Fibroblast of mammary gland (primary cell): ENCODE measurements around the gene HTR7.

Experiments used
- DNase-seq: peaks from one replicate; pipeline ENCODE4 v3.0.0-alpha.2; 2010; ENCODE audit warnings: low read depth
- H3K4me3 ChIP-seq: 2 replicates; pipeline ENCODE4 v1.5.1; 2011; ENCODE audit warnings: low read depth, mild to moderate bottlenecking, low read length, moderate library complexity; ENCODE audit not compliant: control insufficient read depth
- CTCF ChIP-seq: conservative IDR thresholded peaks from 2 replicates; pipeline ENCODE4 v1.5.1; 2011; ENCODE audit warnings: low read depth, low read length, inconsistent platforms; ENCODE audit not compliant: control insufficient read depth, insufficient read depth

Gene HTR7

GRCh38 chr10:90779548-90779947, 78.3 kb downstream of the HTR7 start:
- no peak overlapping the region for H3K4me3 ChIP-seq
- DNase-seq = peak; percentile 49
- peak; percentile 55 for TF ChIP-seq CTCF

- peak; percentile 7 for DNase-seq
- no peak for TF ChIP-seq CTCF
These were observed 80.2 kb downstream of the HTR7 start for GRCh38 chr10:90777621-90778020.

DNA sequence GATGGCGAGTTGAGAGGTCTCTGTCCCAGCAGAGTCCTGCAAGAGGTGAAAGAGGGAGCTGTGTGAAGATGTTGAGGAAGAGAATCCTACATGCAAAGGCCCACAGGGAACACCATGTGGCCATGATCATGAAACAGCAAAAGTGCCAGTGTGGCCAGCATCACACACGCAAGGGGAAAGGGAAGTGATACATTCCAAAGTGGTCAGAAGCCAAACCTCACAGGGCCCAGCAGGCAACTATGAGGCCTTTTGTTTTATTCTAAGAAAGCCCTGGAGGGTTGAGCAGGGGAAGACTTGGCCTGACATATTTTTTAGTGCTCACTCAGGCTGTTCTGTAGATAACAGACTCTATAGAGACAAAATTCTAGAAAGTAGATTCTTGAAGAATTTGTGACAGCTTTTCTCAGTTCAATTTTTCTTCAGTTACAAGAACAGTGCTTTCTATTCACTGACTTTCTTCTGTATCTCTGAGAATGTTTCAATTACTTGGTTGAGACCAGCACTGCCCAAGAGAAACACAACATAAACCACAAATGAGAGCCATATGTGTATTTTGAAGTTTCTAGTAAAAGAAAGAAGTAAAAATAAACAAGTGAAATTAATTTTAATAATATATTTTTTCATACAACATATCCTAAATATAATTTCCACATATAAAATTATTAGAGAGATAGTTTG, 82.3 kb downstream of the HTR7 start:
- peak; percentile 32 for DNase-seq
- no peak for TF ChIP-seq CTCF
- no peak overlapping the region for H3K4me3 ChIP-seq

More at GRCh38 chr10:90777621-90778020, 80.2 kb downstream of the HTR7 start:
- H3K4me3 ChIP-seq = no peak overlapping the region

GRCh38 chr10:90769946-90770841, 87.6 kb downstream of the HTR7 start:
- TF ChIP-seq CTCF = no peak
- no peak overlapping the region for H3K4me3 ChIP-seq
- DNase-seq = no peak

DNA sequence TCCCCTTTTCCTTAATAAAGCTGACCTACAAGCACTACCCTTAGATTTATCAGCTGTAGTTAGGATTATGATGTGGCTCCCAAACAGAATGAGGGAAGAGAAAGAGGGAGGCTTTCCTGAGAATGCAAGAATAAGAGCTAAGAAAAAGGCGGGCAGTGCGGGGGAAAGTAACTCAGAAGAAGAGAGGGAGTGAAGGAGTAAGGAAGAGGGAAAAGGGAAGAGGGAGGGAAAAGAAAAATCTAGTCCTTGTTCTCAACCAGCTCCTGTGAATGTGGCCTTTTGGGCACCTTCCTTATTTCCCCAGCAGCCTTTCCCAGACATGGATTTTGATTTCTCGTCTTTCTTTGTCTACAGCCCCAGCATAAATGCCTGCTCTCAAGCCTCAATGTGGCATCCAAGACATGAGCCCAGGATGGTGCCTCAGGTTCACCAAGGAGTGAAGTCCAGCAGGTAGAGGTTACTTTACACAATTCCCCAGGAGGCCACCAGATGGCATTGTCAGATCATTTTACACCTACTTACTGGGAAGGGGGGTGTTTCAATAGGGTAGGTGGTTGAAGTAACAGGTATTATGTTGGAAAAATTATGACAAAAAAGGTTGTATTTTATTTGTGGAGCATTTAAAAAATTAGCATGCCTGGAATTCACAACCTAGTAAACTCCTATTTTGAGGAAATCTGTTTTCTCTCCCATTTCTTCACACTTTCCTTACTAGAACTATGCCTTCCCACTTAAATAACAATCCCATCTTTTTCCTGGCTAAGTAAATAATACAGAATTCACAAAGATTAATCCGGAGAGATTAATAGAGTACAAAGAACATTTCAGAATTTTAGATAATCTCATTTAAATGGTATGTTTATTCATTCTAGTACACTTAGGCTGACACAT, 106.5 kb downstream of the HTR7 start:
- peak; percentile 79 for TF ChIP-seq CTCF
- DNase-seq = peak; percentile 48
- H3K4me3 ChIP-seq = no peak overlapping the region

GRCh38 chr10:90746829-90747228, 111.0 kb downstream of the HTR7 start:
- H3K4me3 ChIP-seq = no peak overlapping the region
- no peak for DNase-seq
- no peak for TF ChIP-seq CTCF
